GM21529 (cell line): ENCODE results near the gene UBAP1L.
"Not testable (repeated sequence)": the region's sequence is repeated elsewhere in the genome, so short reads cannot be mapped to it uniquely, and the experiment has no call there.

Experiments
- ATAC-seq: cut with Tn5 transposase; IDR thresholded peaks from one replicate; pipeline ENCODE4 v1.9.1; 2021; ENCODE audit not compliant: unreplicated experiment

The UBAP1L gene

GRCh38 chr15:65100442-65100841, 14.6 kb downstream of the UBAP1L start:
- ATAC-seq, result no peak

DNA sequence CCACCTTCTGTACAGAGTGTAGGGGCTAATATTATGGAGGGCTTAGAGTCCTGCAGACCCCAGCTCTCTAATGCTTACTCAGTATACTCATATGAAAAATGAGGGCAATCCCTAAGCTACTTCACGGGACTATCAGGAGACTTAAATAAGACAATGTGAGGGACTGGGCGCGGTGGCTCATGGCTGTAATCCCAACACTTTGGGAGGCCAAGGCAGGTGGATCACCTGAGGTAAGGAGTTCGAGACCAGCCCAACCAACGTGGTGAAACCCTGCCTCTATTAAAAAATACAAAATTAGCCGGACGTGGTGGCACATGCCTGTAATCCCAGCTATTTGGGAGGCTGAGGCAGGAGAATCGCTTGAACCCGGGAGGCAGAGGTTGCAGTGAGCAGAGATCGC, 15.2 kb downstream of the UBAP1L start:
- ATAC-seq, result not testable (repeated sequence)

- no peak for ATAC-seq
Observed at GRCh38 chr15:65099336-65099735, 15.7 kb downstream of the UBAP1L start.

GRCh38 chr15:65097651-65098263, 17.2 kb downstream of the UBAP1L start:
- ATAC-seq, result no peak

DNA sequence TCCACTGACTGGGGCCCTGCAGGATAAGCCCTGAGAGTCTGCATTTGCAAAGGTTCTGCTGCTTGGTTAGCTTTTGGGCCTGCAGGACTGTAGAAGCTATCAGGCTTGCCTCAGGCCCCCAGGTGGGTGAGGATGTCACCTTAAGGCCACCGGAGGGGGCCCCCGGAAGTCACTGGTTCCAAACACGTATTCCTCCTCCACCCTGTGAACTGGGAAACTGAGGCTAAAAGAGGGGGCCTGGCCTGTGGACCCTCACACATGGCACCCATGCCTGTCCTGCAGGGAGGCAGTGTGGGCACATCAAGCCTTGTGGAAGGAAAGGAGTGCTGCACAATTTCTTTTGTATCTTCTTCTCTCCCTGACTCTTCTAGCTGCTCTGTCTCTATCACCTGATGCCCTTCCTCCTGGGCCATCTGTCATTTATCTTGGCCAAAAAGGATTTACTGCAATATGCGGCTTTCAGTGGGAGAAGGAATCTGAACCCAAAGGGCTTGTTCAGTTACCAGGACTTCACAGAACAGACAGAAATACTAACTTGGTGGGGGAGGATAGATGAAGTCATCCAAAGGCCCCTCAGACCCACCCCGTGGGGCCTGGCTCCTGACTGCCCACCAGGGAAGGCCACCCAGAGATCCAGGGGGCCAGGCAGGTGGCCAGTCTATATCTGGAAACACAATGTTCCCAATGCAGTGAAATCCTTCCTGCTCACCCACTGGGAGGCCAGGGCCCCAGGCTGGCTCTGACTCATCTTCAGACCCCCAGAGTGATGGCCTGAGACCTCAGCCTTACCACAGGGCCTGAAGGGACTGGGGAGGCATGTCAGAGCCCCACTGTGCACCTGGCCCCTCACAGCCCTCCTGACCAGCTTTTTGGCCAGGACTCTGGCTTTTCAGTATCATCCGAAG, 18.3 kb downstream of the UBAP1L start:
- no peak for ATAC-seq

- ATAC-seq, result no peak
Observed at GRCh38 chr15:65095747-65096104, 19.3 kb downstream of the UBAP1L start.

GRCh38 chr15:65095011-65095746, 19.8 kb downstream of the UBAP1L start:
- ATAC-seq, result no peak

DNA sequence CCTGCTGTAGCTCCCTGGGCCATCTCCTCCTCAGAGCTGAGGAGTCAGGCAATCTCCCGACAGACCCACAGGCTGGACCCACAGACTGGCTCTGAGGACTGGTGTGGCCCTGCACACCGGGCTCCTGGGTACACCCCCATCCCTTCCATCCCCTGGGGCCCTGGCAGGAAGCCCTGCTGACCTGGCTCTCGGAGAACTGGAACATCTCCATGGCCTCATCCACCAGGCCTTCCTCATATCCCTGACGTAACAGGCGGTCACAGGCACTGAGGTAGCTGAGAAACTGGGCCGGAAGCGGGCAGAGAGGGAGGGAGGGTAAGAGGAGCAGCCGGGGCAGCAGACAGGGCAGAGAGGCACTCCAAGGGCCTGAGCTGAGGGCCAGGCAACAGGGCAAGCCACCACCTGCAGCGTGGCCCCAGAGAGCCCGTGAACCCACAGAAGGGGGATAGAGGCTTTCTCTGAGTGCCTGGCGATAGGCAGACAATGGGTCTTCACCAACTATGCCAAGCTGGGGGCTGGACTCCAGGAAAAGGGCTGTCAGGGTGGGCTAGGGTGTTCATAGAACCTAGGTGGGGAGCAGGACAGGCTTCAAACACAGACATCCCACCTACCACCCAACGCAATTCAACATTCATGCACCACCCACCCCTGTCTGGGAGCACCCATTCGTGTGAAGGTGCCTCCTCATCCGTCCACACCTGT, 20.6 kb downstream of the UBAP1L start:
- no peak for ATAC-seq

DNA sequence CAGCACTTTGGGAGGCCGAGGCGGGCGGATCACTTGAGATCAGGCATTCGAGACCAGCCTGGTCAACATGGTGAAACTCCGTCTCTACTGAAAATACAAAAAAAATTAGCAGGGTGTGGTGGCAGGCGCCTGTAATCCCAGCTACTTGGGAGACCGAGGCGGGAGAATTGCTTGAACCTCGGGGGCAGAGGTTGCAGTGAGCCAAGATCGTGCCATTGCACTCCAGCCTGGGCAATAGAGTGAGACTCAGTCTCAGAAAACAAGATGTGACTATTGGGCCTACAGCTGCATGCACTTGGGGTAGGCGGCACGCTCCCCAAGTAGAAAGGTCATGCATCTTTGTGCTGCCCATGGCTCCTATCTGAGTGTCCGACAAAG, 21.2 kb downstream of the UBAP1L start:
- not testable (repeated sequence) for ATAC-seq

DNA sequence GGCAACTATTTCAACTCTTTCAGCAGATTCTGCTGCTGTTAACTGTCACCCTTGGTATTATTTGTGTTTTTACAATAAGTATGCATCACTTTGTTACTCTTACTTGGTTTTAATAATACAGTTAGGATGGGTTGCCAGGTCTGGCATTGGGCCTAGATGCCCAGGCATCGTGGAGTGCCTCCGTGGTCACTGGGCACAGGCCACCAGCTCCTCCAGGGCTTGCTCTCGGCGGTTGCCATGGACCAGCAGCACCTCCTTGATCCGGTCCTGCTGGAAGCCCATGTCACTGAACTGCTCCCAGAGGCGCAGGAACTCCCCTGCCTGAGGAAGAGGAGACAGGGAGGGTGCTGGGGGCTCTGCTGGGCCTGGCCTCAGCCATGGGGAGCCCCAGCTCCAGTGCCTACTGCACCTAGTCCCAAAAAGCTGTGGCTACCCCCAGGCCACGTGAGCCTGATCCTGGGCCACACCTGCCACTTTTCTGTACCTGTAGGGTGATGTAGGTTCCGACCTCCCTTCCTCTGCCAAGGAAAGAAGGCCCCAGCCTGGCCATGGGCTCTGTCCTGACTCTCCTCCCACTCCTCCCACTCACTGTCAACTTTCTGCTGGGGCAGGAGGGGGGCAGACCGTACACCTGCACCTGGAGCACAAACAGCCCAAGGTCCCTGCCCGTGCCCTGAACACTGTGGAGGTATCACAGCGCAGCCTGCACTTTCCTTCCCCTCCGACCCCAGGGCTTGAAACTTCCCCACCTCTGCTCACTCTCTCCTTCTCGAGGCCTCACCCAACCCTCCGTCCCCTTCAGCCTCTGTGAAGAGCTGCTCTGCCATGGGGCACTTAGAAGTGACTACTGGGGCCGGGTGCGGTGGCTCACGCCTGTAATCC, 21.8 kb downstream of the UBAP1L start:
- no peak for ATAC-seq

DNA sequence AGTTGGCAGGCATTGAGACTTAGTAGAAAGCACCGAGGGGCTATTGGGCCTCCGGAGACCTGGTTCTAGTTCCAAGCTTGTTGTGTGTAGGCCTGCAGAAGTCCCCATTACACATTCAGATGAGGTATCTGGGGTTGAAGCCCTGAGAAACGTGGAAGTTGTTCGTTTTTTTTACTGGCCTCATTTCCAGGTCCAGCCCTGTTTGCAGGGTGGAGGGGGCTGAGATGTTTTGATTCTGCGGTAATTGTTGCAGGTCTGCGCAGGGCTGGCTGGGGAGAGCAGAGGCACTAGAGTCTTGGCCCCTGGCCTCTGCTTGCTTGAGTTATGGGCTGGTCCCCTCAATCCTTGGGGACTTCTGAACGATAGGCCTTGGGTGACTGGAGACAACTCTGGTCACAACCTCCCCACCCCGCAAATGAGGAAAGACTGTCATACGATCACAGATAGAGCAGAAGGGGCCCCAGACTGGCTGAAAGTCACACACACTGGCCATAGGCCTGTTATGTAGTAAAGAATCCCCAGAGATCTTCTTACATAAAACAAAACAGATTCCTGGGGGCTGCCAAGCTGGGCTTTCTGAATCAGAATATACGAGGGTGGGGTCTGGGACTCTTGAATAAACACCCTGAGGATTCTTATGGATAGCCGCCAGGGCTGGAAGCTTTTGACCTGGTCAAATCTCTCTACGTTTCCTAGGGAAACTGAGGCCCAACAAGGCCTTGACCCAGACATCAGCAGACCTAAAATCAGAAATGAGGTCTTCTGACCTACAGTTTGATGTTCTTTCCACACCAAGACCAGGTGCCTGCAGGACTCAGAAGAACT, 22.8 kb downstream of the UBAP1L start:
- no peak for ATAC-seq

DNA sequence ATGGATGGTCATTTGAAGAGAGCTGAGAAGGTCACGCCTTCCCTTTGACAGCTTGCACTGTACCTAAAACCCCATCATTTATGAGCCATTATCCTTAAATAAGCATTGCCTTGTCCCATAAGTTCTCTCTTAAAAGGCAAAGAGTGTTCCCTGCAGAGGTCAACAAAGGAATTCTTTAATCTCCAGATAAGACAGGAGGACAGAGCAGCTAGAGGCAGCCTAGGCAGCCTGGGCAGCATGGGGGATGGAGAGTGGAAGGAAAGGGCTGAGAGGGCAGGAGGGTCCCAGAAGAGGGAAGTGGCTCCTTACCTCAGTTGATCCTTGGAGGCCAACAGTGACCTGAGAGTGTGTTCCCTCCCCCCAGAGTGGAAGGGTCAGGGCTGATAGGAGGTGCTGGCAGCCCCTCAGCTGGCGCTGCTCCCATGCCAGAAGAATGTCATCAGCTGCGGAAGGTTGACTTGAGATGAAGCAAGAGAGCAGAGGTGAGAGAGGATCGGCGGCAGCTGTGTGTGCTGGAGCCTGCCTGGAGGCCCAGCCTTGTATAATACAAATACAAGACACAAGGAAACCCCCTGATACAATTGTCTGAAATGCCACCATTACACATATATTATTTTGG, 25.7 kb downstream of the UBAP1L start:
- ATAC-seq, result no peak

GRCh38 chr15:65088643-65089021, 26.4 kb downstream of the UBAP1L start:
- ATAC-seq, result no peak

DNA sequence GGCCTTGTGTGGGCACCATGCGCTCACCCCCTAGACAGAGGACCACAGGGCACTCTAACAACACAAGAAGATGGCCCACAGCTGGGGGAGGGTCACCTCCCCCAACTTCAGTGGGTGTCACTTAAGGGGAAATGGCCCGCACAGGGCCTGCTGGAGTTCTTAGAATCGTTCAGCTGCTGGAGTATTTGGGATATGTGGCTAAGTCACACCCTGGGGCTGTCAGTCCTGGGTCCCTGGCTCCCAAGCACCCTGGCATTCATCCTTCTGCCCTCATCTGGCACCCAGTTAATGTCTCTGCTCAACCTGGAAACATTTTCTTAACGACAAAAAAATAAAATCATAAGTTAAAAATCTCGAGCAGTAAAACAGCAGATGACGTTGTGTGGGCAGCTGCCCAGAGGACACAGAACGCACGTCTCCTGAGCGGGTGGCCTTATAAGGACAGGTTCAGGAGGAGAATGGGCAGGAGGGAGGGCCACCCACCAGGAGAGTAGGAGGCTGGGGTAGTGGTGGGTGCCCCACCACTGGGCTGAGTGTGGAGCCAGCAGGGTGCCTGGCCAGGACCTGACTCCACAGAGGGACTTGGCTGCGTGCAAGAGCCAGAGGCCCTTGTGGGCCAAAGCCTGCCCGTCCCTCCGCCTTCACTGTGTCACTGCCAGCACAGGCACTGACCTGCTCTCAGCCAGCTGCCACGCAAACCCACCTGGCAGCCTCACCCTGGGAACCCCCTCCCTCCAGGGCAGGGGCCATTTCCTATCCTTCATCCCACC, 26.9 kb downstream of the UBAP1L start:
- ATAC-seq, result no peak

DNA sequence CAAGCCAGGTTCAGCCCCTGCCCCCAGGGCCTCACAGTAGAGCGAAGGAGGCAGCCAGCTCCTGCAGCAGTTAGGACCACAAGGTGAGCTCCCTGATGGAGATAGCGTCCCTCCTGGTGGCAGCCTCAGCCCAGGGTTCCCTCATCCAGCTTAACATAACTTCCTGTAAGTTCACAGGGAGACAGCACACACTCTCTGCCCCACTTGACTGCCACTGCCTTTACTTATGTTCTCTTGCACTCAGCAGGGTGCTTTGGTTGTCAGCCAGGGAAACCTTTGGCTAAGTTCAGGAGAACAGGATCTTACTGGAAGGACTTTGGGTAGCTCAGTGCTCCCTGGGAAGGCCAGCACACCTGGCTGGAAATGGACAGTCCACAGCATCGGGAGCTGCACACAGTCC, 27.6 kb downstream of the UBAP1L start:
- no peak for ATAC-seq

GRCh38 chr15:65086680-65087111, 28.3 kb downstream of the UBAP1L start:
- ATAC-seq, result no peak

GRCh38 chr15:65085990-65086679, 28.9 kb downstream of the UBAP1L start:
- no peak for ATAC-seq
